ENCODE data around the gene WDR59.

- no peak for TF ChIP-seq CTCF (IDR thresholded peaks at IDR 0.05)
- TF ChIP-seq EZH2 (IDR thresholded peaks at IDR 0.05): no peak
- TF ChIP-seq EZH2phosphoT487 (IDR thresholded peaks at IDR 0.05): no peak
Observed at GRCh38 chr16:74841469-74841868, 143.5 kb downstream of the WDR59 start.

All from neural progenitor cell (in vitro differentiated cells).